Erythroblast (primary cell): Measurements from ENCODE around the gene PDGFA.

Experiments used
- GATA1 ChIP-seq: IDR thresholded peaks from 2 replicates; pipeline ENCODE4 v1.6.1; 2011; ENCODE audit warnings: low read depth, mild to moderate bottlenecking, control low read depth, low read length, moderate library complexity
- POLR2A ChIP-seq: IDR thresholded peaks from 2 replicates; pipeline ENCODE4 v1.6.1; 2011; ENCODE audit warnings: mild to moderate bottlenecking, low read length

GRCh38 chr7:531777-532176, 12.1 kb upstream of the PDGFA start:
- TF ChIP-seq POLR2A (no peak), GATA1 (no peak)
